D721Med (cell line): Measurements from ENCODE around the gene PLEKHA6.

Source experiments
- DNase-seq: peaks from one replicate; pipeline ENCODE4 v3.0.0; 2011; ENCODE audit warnings: low spot score; ENCODE audit not compliant: insufficient read length
- FAIRE-seq: peaks from 2 replicates; lab custom pipeline; 2011; peaks lifted over from hg19 to GRCh38; lab: Jason Lieb, UNC
- CTCF ChIP-seq: IDR thresholded peaks from 2 replicates; pipeline ENCODE4 v1.5.1; 2012; ENCODE audit warnings: mild to moderate bottlenecking, control low read depth; ENCODE audit not compliant: insufficient read depth; ENCODE audit errors: missing control alignments

Gene PLEKHA6

GRCh38 chr1:204359474-204360255 lies at the start of gene PLEKHA6:
Gene PLEKHA6, minus strand, starts transcription at chr1:204359929. Its CDS starts 86,202 bp downstream, at chr1:204273727.
- FAIRE-seq (peak; percentile 81), DNase-seq (peak; percentile 78)
- TF ChIP-seq CTCF: peak; percentile 22

GRCh38 chr1:204409123-204409522 lies 49.4 kb upstream of the PLEKHA6 start:
- FAIRE-seq: no peak
- TF ChIP-seq CTCF: no peak
- DNase-seq: no peak

- DNase-seq (no peak), FAIRE-seq (peak; percentile 6)
- no peak for TF ChIP-seq CTCF
Observed at GRCh38 chr1:204408602-204409001, 48.9 kb upstream of the PLEKHA6 start.

GRCh38 chr1:204408074-204408507 lies 48.4 kb upstream of the PLEKHA6 start:
- FAIRE-seq (peak; percentile 46), DNase-seq (no peak)
- TF ChIP-seq CTCF: no peak

GRCh38 chr1:204407295-204407971 lies 47.7 kb upstream of the PLEKHA6 start:
- FAIRE-seq (no peak), DNase-seq (no peak)
- no peak for TF ChIP-seq CTCF

- DNase-seq (no peak), FAIRE-seq (no peak)
- TF ChIP-seq CTCF: no peak
Observed at GRCh38 chr1:204406621-204407020, 46.9 kb upstream of the PLEKHA6 start.
